CD14-positive monocyte (primary cell): ENCODE data around the gene ZCCHC9. TPM values are rescaled to one million over a fixed set of nuclear protein-coding genes. Genes with fewer than 3 reads are reported as not detected.

Experiments used
- DNase-seq, 3 donors: peaks; one replicate each; pipeline ENCODE4 v3.0.0-alpha.2; 2011 to 2022
- H2AFZ ChIP-seq: 2 replicates; pipeline ENCODE4 v1.6.0; 2012; ENCODE audit warnings: mild to moderate bottlenecking, low read depth, low read length, inconsistent platforms; ENCODE audit not compliant: insufficient read depth, poor library complexity, severe bottlenecking
- H3K27ac ChIP-seq, 2 donors: 1 replicate in 1 of 2; 2 replicates in 1 of 2; pipeline ENCODE4 v1.5.1; 2012 to 2013; ENCODE audit warnings: low read length in 2 of 2, control low read depth in 1 of 2, inconsistent platforms in 1 of 2, low read depth in 1 of 2, mild to moderate bottlenecking in 1 of 2
- H3K27me3 ChIP-seq, 2 donors: one replicate each; pipeline versions ENCODE4 v1.6.0 to v1.6.1; 2011 to 2013; ENCODE audit warnings: low read length in 2 of 2; ENCODE audit not compliant: control insufficient read depth in 2 of 2, insufficient read depth in 2 of 2
- H3K36me3 ChIP-seq, 2 donors: replicated peaks in 1 of 2; 1 replicate in 1 of 2; 2 replicates in 1 of 2; pipeline versions ENCODE4 v1.5.1 to v1.6.1; 2012 to 2013; ENCODE audit warnings: low read length in 2 of 2, control low read depth in 1 of 2, inconsistent platforms in 1 of 2, mild to moderate bottlenecking in 1 of 2; ENCODE audit not compliant: insufficient read depth in 2 of 2, control insufficient read depth in 1 of 2
- H3K4me1 ChIP-seq, 2 donors: 1 replicate in 1 of 2; 2 replicates in 1 of 2; pipeline versions ENCODE4 v1.5.1 to v1.6.1; 2012 to 2013; ENCODE audit warnings: low read length in 2 of 2, control low read depth in 1 of 2, inconsistent platforms in 1 of 2, mild to moderate bottlenecking in 1 of 2, moderate library complexity in 1 of 2; ENCODE audit not compliant: insufficient read depth in 2 of 2, control insufficient read depth in 1 of 2
- H3K4me2 ChIP-seq: replicated peaks from 2 replicates; pipeline ENCODE3; 2012; ENCODE audit warnings: low read length, moderate library complexity, mild to moderate bottlenecking; ENCODE audit not compliant: poor library complexity, severe bottlenecking; ENCODE audit errors: extremely low read depth
- H3K4me3 ChIP-seq, 3 experiments: fragments of 200-600 bp in 1 of 3; sonication (generic) in 1 of 3; replicated peaks in 1 of 3; 1 replicate in 2 of 3; 2 replicates in 1 of 3; pipeline ENCODE4 v1.5.1; 2011 to 2013; ENCODE audit warnings: low read length in 3 of 3, mild to moderate bottlenecking in 3 of 3, control low read depth in 2 of 3, low read depth in 2 of 3, inconsistent platforms in 1 of 3, moderate library complexity in 1 of 3
- H3K79me2 ChIP-seq: 2 replicates; pipeline ENCODE4 v1.6.0; 2012; ENCODE audit warnings: mild to moderate bottlenecking, control low read depth, inconsistent platforms, low read length, moderate library complexity; ENCODE audit not compliant: insufficient read depth
- H3K9ac ChIP-seq: 2 replicates; pipeline ENCODE4 v1.6.0; 2017; ENCODE audit warnings: low read length, mild to moderate bottlenecking; ENCODE audit not compliant: insufficient read depth, poor library complexity, severe bottlenecking
- H3K9me3 ChIP-seq, 2 donors: replicated peaks in 1 of 2; 1 replicate in 1 of 2; 2 replicates in 1 of 2; pipeline versions ENCODE4 v1.5.1 to v1.6.1; 2012 to 2013; ENCODE audit warnings: low read length in 2 of 2, control low read depth in 1 of 2; ENCODE audit not compliant: control insufficient read depth in 1 of 2, insufficient read depth in 1 of 2
- H4K20me1 ChIP-seq: 2 replicates; pipeline ENCODE4 v1.6.0; 2012; ENCODE audit warnings: mild to moderate bottlenecking, low read length, control low read depth, moderate library complexity; ENCODE audit not compliant: insufficient read depth
- H3K27ac Mint-ChIP-seq, 7 donors: one replicate each; pipeline ENCODE4 v1.8.0; 2020; ENCODE audit warnings: mild to moderate bottlenecking in 7 of 7, mixed read lengths in 7 of 7, moderate library complexity in 6 of 7, inconsistent platforms in 2 of 7
- H3K27me3 Mint-ChIP-seq, 3 donors: one replicate each; pipeline ENCODE4 v1.8.0; 2021 to 2022; ENCODE audit warnings: low read depth in 3 of 3, mild to moderate bottlenecking in 3 of 3, mixed read lengths in 3 of 3, moderate library complexity in 3 of 3, inconsistent platforms in 1 of 3
- H3K36me3 Mint-ChIP-seq, 2 donors: one replicate each; pipeline ENCODE4 v1.8.0; 2020; ENCODE audit warnings: mixed read lengths in 2 of 2, inconsistent platforms in 1 of 2, mild to moderate bottlenecking in 1 of 2
- H3K4me1 Mint-ChIP-seq: one replicate; pipeline ENCODE4 v1.8.0; 2020; ENCODE audit warnings: mild to moderate bottlenecking, mixed read lengths
- H3K4me3 Mint-ChIP-seq, 2 donors: one replicate each; pipeline ENCODE4 v1.8.0; 2020; ENCODE audit warnings: mild to moderate bottlenecking in 2 of 2, mixed read lengths in 2 of 2, moderate library complexity in 1 of 2
- H3K9me3 Mint-ChIP-seq, 7 donors: one replicate each; pipeline ENCODE4 v1.8.0; 2020 to 2022; ENCODE audit warnings: mixed read lengths in 7 of 7, mild to moderate bottlenecking in 6 of 7, moderate library complexity in 6 of 7, inconsistent platforms in 2 of 7
- CTCF ChIP-seq: fragments of 200-600 bp; IDR thresholded peaks from one replicate; pipeline ENCODE4 v1.8.0; 2022; ENCODE audit warnings: antibody characterized with exemption, mild to moderate bottlenecking
- WGBS: methylation state at CpG from one replicate; pipeline ENCODE4 v1.1.5; 2013; ENCODE audit warnings: missing lambda C conversion rate; ENCODE audit not compliant: insufficient coverage; 5-methylcytosine and 5-hydroxymethylcytosine counted together
- intact Hi-C, 2 donors: fragments of 100-400 bp; cut with micrococcal nuclease; formaldehyde crosslinking; loops; one replicate each; pipeline versions ENCODE4 v1.15.0 to v1.15.1; 2023
- polyA plus RNA-seq, 3 donors: library from polyadenylated mRNA; depleted of rRNA in 1 of 3; unstranded in 2 of 3; stranded (reverse) in 1 of 3; fragments of 300-500 nt in 2 of 3; fragments of >200 nt in 1 of 3; fragmentation: Illumina TruSeq in 2 of 3; gene quantifications; 1 replicate in 2 of 3; 2 replicates in 1 of 3; pipeline ENCODE4 v1.2.3, GENCODE V29; 2012 to 2021

ZCCHC9 gene
- polyA plus RNA-seq, 3 donors, result 10.6 to 15.9 (median 14.6) TPM

- Histone ChIP-seq H3K27ac (no peak overlapping the region), H3K4me1 (peaks cover 16 to 20% of the 10 kb centered on the region in 2 donors), H3K9ac (no peak overlapping the region), H3K79me2 (no peaks in the 10 kb centered on the region), H4K20me1 (no peaks in the 10 kb centered on the region), H3K36me3 (no peaks in the 10 kb centered on the region), H3K9me3 (no peaks in the 10 kb centered on the region), H2AFZ (no peak overlapping the region), H3K4me3 (no peak overlapping the region), H3K27me3 (no peaks in the 10 kb centered on the region), H3K4me2 (no peak overlapping the region)
- H3K9me3 Mint-ChIP-seq, result peaks cover 0 to 2% (median 0%) of the 10 kb centered on the region in 7 donors
- no peak overlapping the region for H3K4me3 Mint-ChIP-seq
- 100% methylated on average over 1 of the region's 2 CpGs for WGBS
- no peak for TF ChIP-seq CTCF
- intact Hi-C loops, result no loop called here
- no peak overlapping the region for H3K27ac Mint-ChIP-seq
- H3K36me3 Mint-ChIP-seq, result no peaks in the 10 kb centered on the region
- peaks cover 1 to 4% (median 4%) of the 10 kb centered on the region in 3 donors for H3K27me3 Mint-ChIP-seq
- DNase-seq, result no peak
- H3K4me1 Mint-ChIP-seq, result peaks cover 22% of the 10 kb centered on the region
Observed at GRCh38 chr5:81361600-81361999, 60.2 kb downstream of the ZCCHC9 start.

Other genes starting within 250 kb of the ZCCHC9 start
- gene CKMT2, start 68.3 kb upstream of the ZCCHC9 start, polyA plus RNA-seq, result not detected
- gene ACOT12, start 92.5 kb downstream of the ZCCHC9 start, polyA plus RNA-seq, result not detected